IMR-90 (cell line): ENCODE measurements around the gene HYAL2. TPM values are rescaled to one million over a fixed set of nuclear protein-coding genes. Genes with fewer than 3 reads are reported as not detected.

ENCODE experiments used
- ATAC-seq: fragments of 200-7000 bp; cut with Tn5 transposase; 2 replicates; pipeline ENCODE4 v1.9.1; 2020; ENCODE audit warnings: low read depth, mild to moderate bottlenecking, moderate library complexity
- BruUV-seq: library from RNA; stranded (reverse); fragments of 400-500 nt; replicated peaks from 2 replicates; lab custom pipeline; 2021; lab: Mats Ljungman, UMichigan
- CTCF ChIA-PET: fragments of 300-600 bp; formaldehyde crosslinking; extraction: SDS; loops from one replicate; lab custom pipeline; 2021; ENCODE audit warnings: antibody characterized with exemption; lab: Yijun Ruan, JAX
- POLR2A ChIA-PET: fragments of 300-600 bp; sonication (Branson Sonifier 250); formaldehyde crosslinking; loops from one replicate; lab custom pipeline; 2022; ENCODE audit warnings: antibody characterized with exemption; ENCODE audit not compliant: unreplicated experiment; lab: Charles Lee
- DNase-seq: peaks from one replicate; pipeline ENCODE4 v3.0.0; 2013
- H2AFZ ChIP-seq: replicated peaks from 2 replicates; pipeline ENCODE3; 2013; ENCODE audit warnings: low read length, mild to moderate bottlenecking; ENCODE audit not compliant: poor library complexity
- H2AK5ac ChIP-seq: 2 replicates; pipeline ENCODE4 v1.6.1; 2013; ENCODE audit warnings: low read depth, low read length, inconsistent platforms
- H2AK9ac ChIP-seq: replicated peaks from 2 replicates; pipeline ENCODE3; 2013; ENCODE audit warnings: mild to moderate bottlenecking, low read depth, low read length, moderate library complexity; ENCODE audit not compliant: poor library complexity
- H2BK120ac ChIP-seq: 2 replicates; pipeline ENCODE4 v1.6.1; 2013; ENCODE audit warnings: low read depth, low read length, inconsistent platforms
- H2BK15ac ChIP-seq: 3 replicates; pipeline ENCODE4 v1.6.1; 2013; ENCODE audit warnings: low read depth, low read length, inconsistent platforms
- H2BK20ac ChIP-seq: 2 replicates; pipeline ENCODE4 v1.6.1; 2013; ENCODE audit warnings: low read depth, mild to moderate bottlenecking, inconsistent platforms, low read length, moderate library complexity
- H2BK5ac ChIP-seq: 2 replicates; pipeline ENCODE4 v1.6.1; 2013; ENCODE audit warnings: mild to moderate bottlenecking, low read depth, low read length, inconsistent platforms; ENCODE audit not compliant: poor library complexity, severe bottlenecking
- H3K14ac ChIP-seq: replicated peaks from 2 replicates; pipeline ENCODE4 v1.6.1; 2013; ENCODE audit warnings: low read depth, low read length, inconsistent platforms
- H3K18ac ChIP-seq: 2 replicates; pipeline ENCODE4 v1.6.1; 2013; ENCODE audit warnings: low read depth, low read length, control low read depth
- H3K23ac ChIP-seq: 2 replicates; pipeline ENCODE4 v1.6.1; 2013; ENCODE audit warnings: low read depth, low read length, inconsistent platforms
- H3K27ac ChIP-seq: 2 replicates; pipeline ENCODE4 v1.5.1; 2013; ENCODE audit warnings: mild to moderate bottlenecking, control low read depth, low read length; ENCODE audit not compliant: insufficient read depth
- H3K27me3 ChIP-seq: 2 replicates; pipeline ENCODE4 v1.6.1; 2013; ENCODE audit warnings: low read length; ENCODE audit not compliant: control insufficient read depth, insufficient read depth
- H3K36me3 ChIP-seq: 2 replicates; pipeline ENCODE4 v1.6.1; 2013; ENCODE audit warnings: low read length, mixed read lengths; ENCODE audit not compliant: control insufficient read depth, insufficient read depth
- H3K4ac ChIP-seq: 2 replicates; pipeline ENCODE4 v1.6.1; 2013; ENCODE audit warnings: low read depth, low read length, inconsistent platforms
- H3K4me1 ChIP-seq: 2 replicates; pipeline ENCODE4 v1.6.1; 2013; ENCODE audit warnings: low read length, mixed read lengths; ENCODE audit not compliant: control insufficient read depth, insufficient read depth
- H3K4me2 ChIP-seq: 2 replicates; pipeline ENCODE4 v1.6.1; 2013; ENCODE audit warnings: low read depth, mild to moderate bottlenecking, control low read depth, low read length, moderate library complexity
- H3K4me3 ChIP-seq: 2 replicates; pipeline ENCODE4 v1.5.1; 2013; ENCODE audit warnings: low read depth, mild to moderate bottlenecking, control low read depth, low read length, moderate library complexity; ENCODE audit not compliant: insufficient read depth
- H3K56ac ChIP-seq: 2 replicates; pipeline ENCODE4 v1.6.1; 2013; ENCODE audit warnings: low read length, inconsistent platforms; ENCODE audit not compliant: insufficient read depth; ENCODE audit errors: extremely low read depth
- H3K79me1 ChIP-seq, 2 experiments: 2 replicates each; pipeline ENCODE4 v1.6.1; 2013; ENCODE audit warnings: low read length in 2 of 2, inconsistent platforms in 1 of 2, low read depth in 1 of 2
- H3K9ac ChIP-seq: 2 replicates; pipeline ENCODE4 v1.6.1; 2013; ENCODE audit warnings: low read depth, low read length, control low read depth
- H3K9me1 ChIP-seq: 2 replicates; pipeline ENCODE4 v1.6.1; 2013; ENCODE audit warnings: low read length, inconsistent platforms; ENCODE audit not compliant: insufficient read depth
- H3K9me3 ChIP-seq: 2 replicates; pipeline ENCODE4 v1.6.1; 2013; ENCODE audit warnings: low read length; ENCODE audit not compliant: control insufficient read depth, insufficient read depth
- H4K20me1 ChIP-seq: 2 replicates; pipeline ENCODE4 v1.6.1; 2013; ENCODE audit warnings: low read length, inconsistent platforms; ENCODE audit not compliant: insufficient read depth
- H4K5ac ChIP-seq: 2 replicates; pipeline ENCODE4 v1.6.1; 2013; ENCODE audit warnings: mild to moderate bottlenecking, low read depth, low read length, control low read depth
- H4K8ac ChIP-seq, 2 experiments: 2 replicates each; pipeline ENCODE4 v1.6.1; 2013; ENCODE audit warnings: low read depth in 2 of 2, low read length in 2 of 2, control low read depth in 1 of 2, inconsistent platforms in 1 of 2
- H4K91ac ChIP-seq: 2 replicates; pipeline ENCODE4 v1.6.1; 2013; ENCODE audit warnings: low read depth, low read length, inconsistent platforms; ENCODE audit not compliant: insufficient read depth
- BHLHE40 ChIP-seq: fragments of 150-350 bp; IDR thresholded peaks from 2 replicates; pipeline ENCODE4 v1.6.1; 2016; ENCODE audit warnings: mild to moderate bottlenecking, low read depth, low read length
- CEBPB ChIP-seq: IDR thresholded peaks from 2 replicates; pipeline ENCODE4 v1.6.1; 2012; ENCODE audit warnings: low read depth, low read length, improper control_type of control experiment
- CHD1 ChIP-seq: IDR thresholded peaks from 2 replicates; pipeline ENCODE4 v1.6.1; 2012; ENCODE audit warnings: low read depth, low read length, improper control_type of control experiment
- FOS ChIP-seq: fragments of 150-350 bp; IDR thresholded peaks from 2 replicates; pipeline ENCODE4 v1.6.1; 2016; ENCODE audit warnings: low read depth, low read length
- MAFK ChIP-seq: IDR thresholded peaks from 2 replicates; pipeline ENCODE4 v1.6.1; 2012; ENCODE audit warnings: low read depth, low read length, improper control_type of control experiment
- MAZ ChIP-seq: IDR thresholded peaks from 2 replicates; pipeline ENCODE4 v1.6.1; 2012; ENCODE audit warnings: low read depth, mild to moderate bottlenecking, low read length, improper control_type of control experiment, moderate library complexity, borderline replicate concordance
- NFE2L2 ChIP-seq: fragments of 150-350 bp; IDR thresholded peaks from 2 replicates; pipeline ENCODE4 v1.6.1; 2016; ENCODE audit warnings: low read depth, mild to moderate bottlenecking, low read length
- POLR2A ChIP-seq: IDR thresholded peaks from 2 replicates; pipeline ENCODE4 v1.6.1; 2012; ENCODE audit warnings: mild to moderate bottlenecking, low read depth, low read length
- RCOR1 ChIP-seq: IDR thresholded peaks from 2 replicates; pipeline ENCODE4 v1.6.1; 2012; ENCODE audit warnings: mild to moderate bottlenecking, low read length, improper control_type of control experiment; ENCODE audit not compliant: insufficient replicate concordance
- WGBS, 2 experiments: methylation state at CpG; one replicate each; pipeline versions ENCODE4 v1.1.5 to v1.1.7; 2013; ENCODE audit warnings: missing lambda C conversion rate in 2 of 2; ENCODE audit not compliant: insufficient read length in 1 of 2; ENCODE audit errors: extremely low coverage in 2 of 2; 5-methylcytosine and 5-hydroxymethylcytosine counted together
- dilution Hi-C: fragments of 300-500 bp; cut with HindIII; formaldehyde crosslinking; loops from one replicate; pipeline ENCODE4 v1.14.3; 2018; ENCODE audit warnings: low sequenced_read_pairs; ENCODE audit not compliant: unreplicated experiment
- in situ Hi-C: fragments of 300-500 bp; cut with MboI; formaldehyde crosslinking; loops from 3 replicates; pipeline ENCODE4 v1.14.3; 2019; ENCODE audit warnings: low sequenced_read_pairs, inconsistent platforms, mixed read lengths
- intact Hi-C: fragments of 100-400 bp; cut with micrococcal nuclease; formaldehyde crosslinking; loops from 2 replicates; pipeline ENCODE4 v1.10.0; 2022
- polyA plus RNA-seq, 3 experiments: library from polyadenylated mRNA; depleted of rRNA; stranded (reverse); fragments of >200 nt; gene quantifications; 2 replicates each; pipeline ENCODE4 v1.2.3, GENCODE V29; 2012; ENCODE audit warnings: low replicate concordance in 1 of 3
- total RNA-seq: library from RNA; depleted of rRNA; stranded (reverse); fragments of >200 nt; gene quantifications from 2 replicates; pipeline ENCODE4 v1.2.3, GENCODE V29; 2012
- TF ChIP-seq, protein P1 (sequence below): fragments of 150-350 bp; IDR thresholded peaks from 2 replicates; pipeline ENCODE4 v1.6.1; 2017; ENCODE audit warnings: mild to moderate bottlenecking, antibody characterized with exemption, low read length, low read depth
- TF ChIP-seq, protein P2 (sequence below): fragments of 150-350 bp; IDR thresholded peaks from 2 replicates; pipeline ENCODE4 v1.6.1; 2016; ENCODE audit warnings: low read depth, mild to moderate bottlenecking, low read length, moderate library complexity, borderline replicate concordance

Gene HYAL2
- total and polyA plus RNA-seq, 2 of the 4 experiments (the other 2 are of a cell fraction), result 56.8 to 104 TPM

DNA sequence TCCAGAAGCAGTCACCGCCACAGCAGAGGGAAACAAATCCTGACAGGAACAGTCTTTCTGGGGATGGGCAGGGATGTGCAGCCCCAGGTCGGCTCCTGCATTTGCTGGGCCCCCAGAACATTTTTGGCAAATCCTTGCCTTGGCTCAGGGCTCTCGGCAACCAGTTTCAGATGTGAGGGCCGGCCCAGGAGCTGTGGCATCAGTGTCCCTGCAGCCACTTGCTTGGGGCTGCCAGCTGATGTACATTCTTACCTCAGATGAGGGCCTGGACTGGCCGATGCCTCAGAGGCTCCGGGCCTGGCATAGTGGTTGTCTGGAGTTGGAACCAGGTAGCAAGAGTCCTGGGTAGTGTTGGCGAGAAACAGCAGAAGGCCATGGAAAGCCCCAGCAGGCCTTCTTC, 32.3 kb upstream of the HYAL2 start:
- BruUV-seq, result no TSS peak
- Histone ChIP-seq H2BK15ac (no peak overlapping the region), H2BK120ac (no peak overlapping the region), H3K27ac (no peak overlapping the region), H3K4ac (no peak overlapping the region), H3K9ac (no peak overlapping the region), H2BK20ac (no peak overlapping the region), H4K5ac (no peak overlapping the region), H3K56ac (no peak overlapping the region), H4K20me1 (peaks cover 53% of the 10 kb centered on the region), H3K14ac (no peak overlapping the region), H3K27me3 (no peaks in the 10 kb centered on the region), H2AFZ (no peak overlapping the region), H3K18ac (no peak overlapping the region), H3K23ac (no peak overlapping the region), H3K36me3 (peaks cover 44% of the 10 kb centered on the region), H3K9me1 (peaks cover 20% of the 10 kb centered on the region), H3K79me1 (peaks cover 16 to 75% of the 10 kb centered on the region in 2 experiments), H2BK5ac (no peak overlapping the region), H4K91ac (no peak overlapping the region), H2AK9ac (no peak overlapping the region), H3K4me2 (no peak overlapping the region), H3K4me3 (no peak overlapping the region), H3K9me3 (no peaks in the 10 kb centered on the region), H3K4me1 (peaks cover 32% of the 10 kb centered on the region), H2AK5ac (no peak overlapping the region), H4K8ac (no peak overlapping the region)
- dilution Hi-C loops, result no loop called here
- DNase-seq, result no peak
- intact Hi-C loops, result no loop called here
- ChIA-PET POLR2A (interaction anchor here (0.5 kb wide), 1 partner anchor 10 kb away, joined by 4 read pairs; no protein-coding TSS in a partner anchor), CTCF (no interaction called here)
- in situ Hi-C loops, result no loop called here
- TF ChIP-seq MAFK (no peak), NFE2L2 (no peak), RCOR1 (no peak), POLR2A (no peak), FOS (no peak), CHD1 (no peak), CEBPB (no peak), MAZ (no peak), BHLHE40 (no peak)
- TF ChIP-seq, protein P1, sequence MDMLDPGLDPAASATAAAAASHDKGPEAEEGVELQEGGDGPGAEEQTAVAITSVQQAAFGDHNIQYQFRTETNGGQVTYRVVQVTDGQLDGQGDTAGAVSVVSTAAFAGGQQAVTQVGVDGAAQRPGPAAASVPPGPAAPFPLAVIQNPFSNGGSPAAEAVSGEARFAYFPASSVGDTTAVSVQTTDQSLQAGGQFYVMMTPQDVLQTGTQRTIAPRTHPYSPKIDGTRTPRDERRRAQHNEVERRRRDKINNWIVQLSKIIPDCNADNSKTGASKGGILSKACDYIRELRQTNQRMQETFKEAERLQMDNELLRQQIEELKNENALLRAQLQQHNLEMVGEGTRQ, result no peak
- TF ChIP-seq, protein P2, sequence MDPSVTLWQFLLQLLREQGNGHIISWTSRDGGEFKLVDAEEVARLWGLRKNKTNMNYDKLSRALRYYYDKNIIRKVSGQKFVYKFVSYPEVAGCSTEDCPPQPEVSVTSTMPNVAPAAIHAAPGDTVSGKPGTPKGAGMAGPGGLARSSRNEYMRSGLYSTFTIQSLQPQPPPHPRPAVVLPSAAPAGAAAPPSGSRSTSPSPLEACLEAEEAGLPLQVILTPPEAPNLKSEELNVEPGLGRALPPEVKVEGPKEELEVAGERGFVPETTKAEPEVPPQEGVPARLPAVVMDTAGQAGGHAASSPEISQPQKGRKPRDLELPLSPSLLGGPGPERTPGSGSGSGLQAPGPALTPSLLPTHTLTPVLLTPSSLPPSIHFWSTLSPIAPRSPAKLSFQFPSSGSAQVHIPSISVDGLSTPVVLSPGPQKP, result no peak
- ATAC-seq, result no peak
- 88% methylated on average over 1 of the region's 7 CpGs; no CpG with 5 or more reads in 1 of the 2 experiments for WGBS, 2 experiments
